GM21723 (cell line): ENCODE results near the gene PTK7.

ENCODE experiments used
- ATAC-seq: cut with Tn5 transposase; IDR thresholded peaks from one replicate; pipeline ENCODE4 v1.9.1; 2021; ENCODE audit warnings: mild to moderate bottlenecking, moderate library complexity; ENCODE audit not compliant: unreplicated experiment

PTK7 gene

GRCh38 chr6:43200541-43200940 lies 124.4 kb downstream of the PTK7 start:
- ATAC-seq, result no peak

DNA sequence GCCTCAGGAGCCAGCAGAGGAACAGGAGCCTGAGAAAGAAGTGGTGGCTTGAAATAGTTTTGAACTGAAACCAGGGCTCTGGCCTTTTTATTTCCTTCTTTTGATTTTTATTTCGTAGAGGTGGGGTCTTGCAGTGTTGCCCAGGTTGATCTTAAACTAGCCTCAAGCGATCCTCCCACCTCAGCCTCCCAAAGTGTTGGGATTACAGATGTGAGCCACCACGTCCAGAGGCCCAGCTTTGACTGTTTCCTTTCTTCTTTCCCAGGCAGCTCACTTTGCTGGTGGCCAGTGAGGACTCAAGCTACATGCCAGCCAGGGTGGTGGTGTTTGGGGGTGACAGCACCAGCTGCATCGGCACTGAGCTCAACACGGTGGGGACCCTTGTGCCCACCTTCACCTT lies 126.3 kb downstream of the PTK7 start:
- no peak for ATAC-seq

DNA sequence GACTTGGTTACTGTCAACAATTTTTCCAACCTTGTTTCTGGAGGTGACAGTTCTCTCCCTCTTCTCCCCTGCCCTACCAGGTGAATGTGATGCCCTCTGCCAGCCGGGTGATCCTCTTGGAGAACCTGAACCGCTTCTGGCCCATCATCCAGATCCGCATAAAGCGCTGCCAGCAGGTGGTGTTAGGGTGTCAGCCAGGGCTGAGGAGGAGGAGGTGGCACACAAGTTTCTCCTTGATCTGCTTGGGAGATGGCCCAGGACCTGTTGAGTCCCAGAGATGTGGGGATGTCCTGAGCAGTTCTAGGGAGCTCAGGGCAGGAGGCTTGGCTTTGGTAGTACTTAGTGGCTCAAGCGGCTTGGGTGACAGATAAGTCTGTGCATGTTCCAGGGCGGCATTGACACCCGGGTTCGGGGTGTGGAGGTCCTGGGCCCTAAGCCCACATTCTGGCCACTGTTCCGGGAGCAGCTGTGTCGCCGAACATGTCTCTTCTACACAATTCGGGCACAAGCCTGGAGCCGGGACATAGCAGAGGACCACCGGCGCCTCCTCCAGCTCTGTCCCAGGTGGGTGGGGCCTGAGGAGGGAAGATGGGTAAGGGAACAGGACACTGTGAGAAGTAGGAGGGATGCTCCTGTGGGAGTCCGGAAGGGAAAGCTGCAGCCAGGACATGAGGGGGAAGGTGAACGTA lies 127.1 kb downstream of the PTK7 start:
- ATAC-seq, result no peak

DNA sequence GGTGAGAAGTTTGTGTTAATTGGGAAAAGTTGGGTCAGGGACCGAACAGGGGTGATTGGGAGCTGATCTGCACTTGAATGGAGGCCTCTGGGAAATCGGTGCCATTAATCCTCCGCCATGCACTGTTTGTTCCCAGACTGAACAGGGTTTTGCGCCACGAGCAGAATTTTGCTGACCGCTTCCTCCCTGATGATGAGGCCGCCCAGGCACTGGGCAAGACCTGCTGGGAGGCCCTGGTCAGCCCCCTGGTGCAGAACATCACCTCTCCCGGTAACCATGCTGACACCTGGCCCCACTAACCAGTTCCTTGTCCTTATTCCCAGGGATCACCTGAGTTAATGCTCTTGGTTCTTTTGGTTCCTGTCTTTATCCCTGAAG lies 127.6 kb downstream of the PTK7 start:
- no peak for ATAC-seq

DNA sequence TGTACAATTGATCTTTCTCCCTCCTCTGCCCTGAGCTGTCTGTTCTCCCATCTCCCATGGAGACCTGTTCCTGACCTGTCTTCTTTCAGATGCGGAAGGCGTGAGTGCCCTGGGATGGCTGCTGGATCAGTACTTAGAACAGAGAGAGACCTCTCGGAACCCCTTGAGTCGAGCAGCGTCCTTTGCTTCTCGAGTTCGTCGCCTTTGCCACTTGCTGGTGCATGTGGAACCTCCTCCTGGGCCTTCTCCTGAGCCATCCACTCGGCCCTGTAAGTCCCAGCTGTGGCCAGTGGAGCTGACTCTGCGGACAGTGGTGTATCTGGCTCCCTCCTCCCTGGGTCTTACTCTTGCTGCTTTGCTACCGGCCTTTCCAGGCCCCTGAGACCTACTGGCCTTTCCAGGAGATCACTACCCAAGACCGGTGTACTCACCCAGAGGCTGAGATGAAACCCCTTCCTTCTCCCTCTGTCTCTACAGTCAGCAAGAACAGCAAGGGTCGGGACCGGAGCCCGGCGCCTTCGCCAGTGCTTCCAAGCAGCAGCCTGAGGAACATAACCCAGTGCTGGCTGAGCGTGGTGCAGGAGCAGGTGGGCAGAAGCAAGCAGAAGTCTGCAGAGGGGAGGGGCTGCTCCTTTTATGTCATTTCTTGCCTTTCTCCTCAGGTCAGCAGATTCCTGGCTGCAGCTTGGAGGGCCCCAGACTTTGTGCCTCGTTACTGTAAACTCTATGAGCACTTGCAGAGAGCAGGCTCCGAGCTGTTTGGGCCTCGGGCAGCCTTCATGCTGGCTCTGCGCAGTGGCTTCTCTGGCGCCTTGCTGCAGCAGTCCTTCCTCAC lies 128.4 kb downstream of the PTK7 start:
- ATAC-seq, result no peak

GRCh38 chr6:43205849-43206248 lies 129.7 kb downstream of the PTK7 start:
- ATAC-seq, result no peak

GRCh38 chr6:43207286-43207685 lies 131.2 kb downstream of the PTK7 start:
- no peak for ATAC-seq
